ENCODE measurements around the gene OCA2. TPM values are rescaled to one million over a fixed set of nuclear protein-coding genes. Genes with fewer than 3 reads are reported as not detected.

OCA2 gene
- total and polyA plus RNA-seq, 2 of the 4 experiments (the other 2 are of a cell fraction), result under 0.01 to 0.03 TPM

GRCh38 chr15:28058082-28058481, 41.0 kb downstream of the OCA2 start:
- BruUV-seq (replicated peaks), result no TSS peak
- in situ Hi-C loops (cut with MboI; ENCODE audit: low sequenced_read_pairs), result no loop called here

More at GRCh38 chr15:28058082-28058481, 41.0 kb downstream of the OCA2 start:
- no peak overlapping the region for H2AFZ ChIP-seq (replicated peaks; ENCODE audit: low read length, poor library complexity)
- no peak overlapping the region for H2BK120ac ChIP-seq (ENCODE audit: low read depth, low read length)
- no peak for DNase-seq
- no peak overlapping the region for H2AK9ac ChIP-seq (replicated peaks; ENCODE audit: low read depth, low read length, poor library complexity)
- intact Hi-C loops (cut with micrococcal nuclease) (no loop called here), dilution Hi-C loops (cut with HindIII; ENCODE audit: low sequenced_read_pairs, unreplicated experiment) (no loop called here)
- no peaks in the 10 kb centered on the region for H4K20me1 ChIP-seq (ENCODE audit: insufficient read depth, low read length)
- H3K4ac ChIP-seq (ENCODE audit: low read depth, low read length), result no peak overlapping the region
- H3K9ac ChIP-seq (ENCODE audit: low read depth, low read length), result no peak overlapping the region
- ChIA-PET CTCF (no interaction called here), POLR2A (ENCODE audit: unreplicated experiment) (no interaction called here)
- H3K4me3 ChIP-seq (ENCODE audit: insufficient read depth, low read depth, low read length), result no peak overlapping the region
- H3K9me1 ChIP-seq (ENCODE audit: insufficient read depth, low read length), result no peaks in the 10 kb centered on the region
- H3K79me1 ChIP-seq (ENCODE audit: low read depth in 1 of 2, low read length in 2 of 2), result no peaks in the 10 kb centered on the region
- H3K4me1 ChIP-seq (ENCODE audit: control insufficient read depth, insufficient read depth, low read length), result no peaks in the 10 kb centered on the region
- H2BK20ac ChIP-seq (ENCODE audit: low read depth, low read length), result no peak overlapping the region
- no peak overlapping the region for H4K5ac ChIP-seq (ENCODE audit: low read depth, low read length)
- H3K18ac ChIP-seq (ENCODE audit: low read depth, low read length), result no peak overlapping the region
- H2BK5ac ChIP-seq (ENCODE audit: low read depth, low read length, poor library complexity, severe bottlenecking), result no peak overlapping the region
- no peak overlapping the region for H3K23ac ChIP-seq (ENCODE audit: low read depth, low read length)
- no peak overlapping the region for H3K56ac ChIP-seq (ENCODE audit: extremely low read depth, insufficient read depth, low read length)
- no peaks in the 10 kb centered on the region for H3K36me3 ChIP-seq (ENCODE audit: control insufficient read depth, insufficient read depth, low read length)
- no peak overlapping the region for H2AK5ac ChIP-seq (ENCODE audit: low read depth, low read length)
- TF ChIP-seq CHD1 (IDR thresholded peaks at IDR 0.05; ENCODE audit: low read depth, low read length) (no peak), BHLHE40 (IDR thresholded peaks at IDR 0.05; ENCODE audit: low read depth, low read length) (no peak), RAD21 (IDR thresholded peaks at IDR 0.05; ENCODE audit: low read length) (no peak), SMC3 (IDR thresholded peaks at IDR 0.05; ENCODE audit: low read depth, low read length) (no peak), RCOR1 (IDR thresholded peaks at IDR 0.05; ENCODE audit: insufficient replicate concordance, low read length) (no peak), MXI1 (IDR thresholded peaks at IDR 0.05; ENCODE audit: borderline replicate concordance, low read depth, low read length) (no peak), POLR2A (IDR thresholded peaks at IDR 0.05; ENCODE audit: low read depth, low read length) (no peak), CEBPB (IDR thresholded peaks at IDR 0.05; ENCODE audit: low read depth, low read length) (no peak), FOS (IDR thresholded peaks at IDR 0.05; ENCODE audit: low read depth, low read length) (no peak), MAFK (IDR thresholded peaks at IDR 0.05; ENCODE audit: low read depth, low read length) (no peak), NFE2L2 (IDR thresholded peaks at IDR 0.05; ENCODE audit: low read depth, low read length) (no peak), MAZ (IDR thresholded peaks at IDR 0.05; ENCODE audit: borderline replicate concordance, low read depth, low read length) (no peak), RFX5 (IDR thresholded peaks at IDR 0.05; ENCODE audit: low read depth, low read length) (no peak), ELK1 (IDR thresholded peaks at IDR 0.05; ENCODE audit: borderline replicate concordance, low read depth, low read length) (no peak)
- TF ChIP-seq, protein P1, sequence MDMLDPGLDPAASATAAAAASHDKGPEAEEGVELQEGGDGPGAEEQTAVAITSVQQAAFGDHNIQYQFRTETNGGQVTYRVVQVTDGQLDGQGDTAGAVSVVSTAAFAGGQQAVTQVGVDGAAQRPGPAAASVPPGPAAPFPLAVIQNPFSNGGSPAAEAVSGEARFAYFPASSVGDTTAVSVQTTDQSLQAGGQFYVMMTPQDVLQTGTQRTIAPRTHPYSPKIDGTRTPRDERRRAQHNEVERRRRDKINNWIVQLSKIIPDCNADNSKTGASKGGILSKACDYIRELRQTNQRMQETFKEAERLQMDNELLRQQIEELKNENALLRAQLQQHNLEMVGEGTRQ (IDR thresholded peaks at IDR 0.05; ENCODE audit: low read depth, low read length), result no peak
- TF ChIP-seq, protein P2, sequence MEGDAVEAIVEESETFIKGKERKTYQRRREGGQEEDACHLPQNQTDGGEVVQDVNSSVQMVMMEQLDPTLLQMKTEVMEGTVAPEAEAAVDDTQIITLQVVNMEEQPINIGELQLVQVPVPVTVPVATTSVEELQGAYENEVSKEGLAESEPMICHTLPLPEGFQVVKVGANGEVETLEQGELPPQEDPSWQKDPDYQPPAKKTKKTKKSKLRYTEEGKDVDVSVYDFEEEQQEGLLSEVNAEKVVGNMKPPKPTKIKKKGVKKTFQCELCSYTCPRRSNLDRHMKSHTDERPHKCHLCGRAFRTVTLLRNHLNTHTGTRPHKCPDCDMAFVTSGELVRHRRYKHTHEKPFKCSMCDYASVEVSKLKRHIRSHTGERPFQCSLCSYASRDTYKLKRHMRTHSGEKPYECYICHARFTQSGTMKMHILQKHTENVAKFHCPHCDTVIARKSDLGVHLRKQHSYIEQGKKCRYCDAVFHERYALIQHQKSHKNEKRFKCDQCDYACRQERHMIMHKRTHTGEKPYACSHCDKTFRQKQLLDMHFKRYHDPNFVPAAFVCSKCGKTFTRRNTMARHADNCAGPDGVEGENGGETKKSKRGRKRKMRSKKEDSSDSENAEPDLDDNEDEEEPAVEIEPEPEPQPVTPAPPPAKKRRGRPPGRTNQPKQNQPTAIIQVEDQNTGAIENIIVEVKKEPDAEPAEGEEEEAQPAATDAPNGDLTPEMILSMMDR (conservative IDR thresholded peaks at IDR 0.05; ENCODE audit: low read depth, low read length), result no peak
- no peak overlapping the region for H3K27ac ChIP-seq (ENCODE audit: insufficient read depth, low read length)
- no peaks in the 10 kb centered on the region; the same call in 1 of the 2 replicates for H3K9me3 ChIP-seq (ENCODE audit: control insufficient read depth, insufficient read depth, low read length)
- no peak overlapping the region for H3K14ac ChIP-seq (replicated peaks; ENCODE audit: low read depth, low read length)
- no peak overlapping the region for H4K8ac ChIP-seq (ENCODE audit: low read depth in 2 of 2, low read length in 2 of 2)
- no peak overlapping the region for H4K91ac ChIP-seq (ENCODE audit: insufficient read depth, low read depth, low read length)
- no peaks in the 10 kb centered on the region for H3K27me3 ChIP-seq (ENCODE audit: control insufficient read depth, insufficient read depth, low read length)
- WGBS, 2 experiments (ENCODE audit: extremely low coverage in 2 of 2, insufficient read length in 1 of 2), result 20% methylated on average over 1 of the region's 6 CpGs; no CpG with 5 or more reads in 1 of the 2 experiments
- ATAC-seq (ENCODE audit: low read depth), result no peak
- H2BK15ac ChIP-seq (ENCODE audit: low read depth, low read length), result no peak overlapping the region
- H3K4me2 ChIP-seq (ENCODE audit: low read depth, low read length), result no peak overlapping the region

Measured in IMR-90 (cell line).